C4-2B (cell line): Measurements from ENCODE around the gene PET100.

Experiments used
- H3K27ac ChIP-seq: fragments of 450-650 bp; 2 replicates; pipeline ENCODE4 v1.5.1; 2017
- ZFX ChIP-seq: fragments of 450-650 bp; IDR thresholded peaks from 2 replicates; pipeline ENCODE4 v1.6.1; 2017
- TF ChIP-seq, protein P1 (sequence below): fragments of 450-650 bp; conservative IDR thresholded peaks from 2 replicates; pipeline ENCODE4 v1.5.1; 2017; ENCODE audit warnings: mild to moderate bottlenecking

The PET100 gene

DNA sequence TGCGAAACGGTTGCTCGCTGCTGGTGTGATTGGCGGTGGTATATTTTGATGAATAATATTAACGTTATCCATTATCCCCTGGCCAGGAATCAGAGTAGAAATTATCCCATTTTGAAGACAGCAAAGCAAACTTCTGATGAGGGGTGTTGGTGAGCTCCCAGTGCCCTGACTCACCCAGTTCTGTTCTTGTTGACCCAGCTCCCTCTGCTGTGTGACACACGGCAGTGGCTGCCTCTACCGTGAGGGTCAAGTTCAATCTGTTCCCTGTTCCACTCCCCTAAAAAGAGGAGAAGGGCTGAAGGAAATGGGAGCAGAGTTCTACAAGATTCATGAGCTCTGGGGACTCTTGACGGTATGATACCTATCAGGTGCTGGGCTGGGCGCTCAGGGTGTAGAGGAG is 31.9 kb upstream of the PET100 start:
- H3K27ac ChIP-seq: no peak overlapping the region
- TF ChIP-seq, protein P1, sequence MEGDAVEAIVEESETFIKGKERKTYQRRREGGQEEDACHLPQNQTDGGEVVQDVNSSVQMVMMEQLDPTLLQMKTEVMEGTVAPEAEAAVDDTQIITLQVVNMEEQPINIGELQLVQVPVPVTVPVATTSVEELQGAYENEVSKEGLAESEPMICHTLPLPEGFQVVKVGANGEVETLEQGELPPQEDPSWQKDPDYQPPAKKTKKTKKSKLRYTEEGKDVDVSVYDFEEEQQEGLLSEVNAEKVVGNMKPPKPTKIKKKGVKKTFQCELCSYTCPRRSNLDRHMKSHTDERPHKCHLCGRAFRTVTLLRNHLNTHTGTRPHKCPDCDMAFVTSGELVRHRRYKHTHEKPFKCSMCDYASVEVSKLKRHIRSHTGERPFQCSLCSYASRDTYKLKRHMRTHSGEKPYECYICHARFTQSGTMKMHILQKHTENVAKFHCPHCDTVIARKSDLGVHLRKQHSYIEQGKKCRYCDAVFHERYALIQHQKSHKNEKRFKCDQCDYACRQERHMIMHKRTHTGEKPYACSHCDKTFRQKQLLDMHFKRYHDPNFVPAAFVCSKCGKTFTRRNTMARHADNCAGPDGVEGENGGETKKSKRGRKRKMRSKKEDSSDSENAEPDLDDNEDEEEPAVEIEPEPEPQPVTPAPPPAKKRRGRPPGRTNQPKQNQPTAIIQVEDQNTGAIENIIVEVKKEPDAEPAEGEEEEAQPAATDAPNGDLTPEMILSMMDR: no peak
- TF ChIP-seq ZFX: no peak

DNA sequence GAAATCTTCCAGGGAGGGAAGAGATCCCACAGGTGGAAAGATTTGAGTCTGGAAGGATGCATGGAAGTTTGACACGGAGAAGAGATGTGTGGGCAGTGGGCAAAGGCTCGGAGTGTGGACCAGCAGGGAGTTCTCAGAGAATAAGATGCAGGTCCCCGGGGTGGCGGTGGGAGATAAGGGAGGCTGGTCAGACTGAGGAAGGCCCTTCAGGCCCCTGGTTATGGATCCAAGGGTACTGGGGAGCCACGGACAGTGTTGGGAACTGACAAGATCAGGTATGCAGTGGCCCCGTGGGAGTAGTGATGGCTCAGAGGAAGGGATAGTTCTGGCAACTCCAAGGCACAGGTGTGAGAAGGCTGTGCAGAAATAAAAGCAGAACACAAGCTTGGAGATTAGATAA is 31.4 kb upstream of the PET100 start:
- TF ChIP-seq, protein P1: no peak
- TF ChIP-seq ZFX: no peak
- no peak overlapping the region for H3K27ac ChIP-seq

DNA sequence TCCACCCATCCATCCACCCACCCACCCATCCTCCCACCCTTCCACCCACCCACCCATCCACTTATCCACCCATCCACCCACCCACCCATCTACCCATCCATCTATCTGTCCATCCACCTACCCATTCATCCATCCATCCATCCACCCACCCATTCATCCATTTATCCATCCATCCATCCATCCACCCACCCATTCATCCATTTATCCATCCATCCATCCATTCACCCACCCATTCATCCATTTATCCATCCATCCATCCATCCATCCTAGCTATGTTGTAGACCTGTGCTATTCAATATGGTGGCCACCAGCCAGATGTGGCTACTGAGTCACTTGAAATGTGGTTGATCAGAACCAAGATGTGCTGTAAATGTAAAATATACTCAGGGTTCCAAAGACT is 28.9 kb upstream of the PET100 start:
- no peak for TF ChIP-seq ZFX
- TF ChIP-seq, protein P1: no peak
- no peak overlapping the region for H3K27ac ChIP-seq

DNA sequence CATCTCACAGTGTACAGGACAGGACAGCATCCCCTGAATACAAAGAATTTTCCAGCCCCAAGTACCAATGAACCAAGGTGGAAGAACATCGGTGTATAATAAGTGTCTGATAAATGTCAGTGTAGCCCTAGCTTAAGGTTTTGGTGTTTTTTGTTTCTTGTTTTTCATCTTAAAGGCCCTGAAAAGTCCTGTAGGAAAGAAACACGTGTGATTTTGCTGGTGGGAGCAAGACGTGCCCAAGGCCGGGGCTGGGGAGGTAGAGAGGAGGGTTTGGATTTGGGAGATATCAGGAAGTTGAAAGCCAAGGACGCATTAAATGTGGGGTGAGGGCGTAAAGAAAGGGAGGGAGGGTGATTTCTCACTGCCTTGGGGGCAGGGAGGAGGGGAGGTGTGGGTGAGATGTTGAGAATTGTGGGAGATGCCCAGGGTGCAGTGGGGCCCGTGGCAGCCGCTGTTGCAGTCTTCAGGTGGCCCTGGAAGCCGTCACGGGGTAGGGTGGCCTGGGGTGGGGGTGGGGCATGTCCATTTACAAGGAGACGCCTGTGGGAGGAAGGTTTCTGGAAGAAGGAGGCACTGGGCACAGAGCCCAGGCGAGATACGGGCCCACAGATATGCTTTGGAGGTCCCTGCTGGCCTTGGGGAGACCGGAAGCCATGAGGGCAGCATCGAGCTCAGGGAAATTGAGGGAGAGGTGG is 27.2 kb upstream of the PET100 start:
- no peak overlapping the region for H3K27ac ChIP-seq
- TF ChIP-seq ZFX: no peak
- TF ChIP-seq, protein P1: no peak

DNA sequence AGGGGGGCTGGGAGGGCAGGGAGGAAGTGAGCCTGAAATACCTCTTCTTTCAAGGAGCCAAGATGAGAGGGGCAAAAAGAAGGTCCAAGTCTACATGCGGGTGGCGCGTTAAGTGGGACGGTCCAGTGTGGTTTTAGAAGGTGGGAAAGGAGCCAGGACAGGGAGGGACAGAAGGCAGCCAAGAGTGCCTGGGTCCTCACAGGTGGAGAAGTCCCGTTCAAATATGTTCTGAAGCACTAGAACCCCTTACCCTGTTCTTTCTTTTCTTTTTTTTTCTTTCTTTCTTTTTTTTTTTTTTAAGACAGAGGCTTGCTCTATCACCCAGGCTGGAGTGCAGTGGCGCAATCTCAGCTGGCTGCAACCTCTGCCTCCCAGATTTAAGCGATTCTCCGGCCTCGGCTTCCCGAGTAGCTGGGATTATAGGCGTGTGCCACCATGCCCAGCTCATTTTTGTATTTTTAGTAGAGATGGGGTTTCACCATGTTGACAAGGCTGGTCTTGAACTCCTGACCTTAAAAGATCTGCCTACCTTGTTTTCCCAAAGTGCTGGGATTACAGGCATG is 26.6 kb upstream of the PET100 start:
- TF ChIP-seq, protein P1: no peak
- no peak for TF ChIP-seq ZFX

DNA sequence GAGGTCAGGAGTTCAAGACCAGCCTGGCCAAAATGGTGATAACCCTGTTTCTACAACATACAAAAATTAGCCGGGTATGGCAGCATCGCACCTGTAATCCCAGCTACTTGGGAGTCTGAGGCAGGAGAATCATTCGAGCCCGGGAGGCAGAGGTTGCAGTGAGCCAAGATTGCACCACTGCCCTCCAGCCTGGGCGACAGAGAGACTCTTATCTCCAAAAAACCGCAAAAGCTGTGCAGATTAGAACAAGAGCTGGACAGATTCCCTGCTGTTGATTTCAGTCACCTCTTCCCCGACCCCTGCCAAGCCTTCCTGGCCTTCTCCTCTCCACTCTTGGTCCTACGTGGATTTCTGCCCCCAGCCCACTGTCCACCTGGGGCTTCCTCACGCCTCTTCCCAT is 25.7 kb upstream of the PET100 start:
- TF ChIP-seq, protein P1: no peak
- TF ChIP-seq ZFX: no peak
- H3K27ac ChIP-seq: no peak overlapping the region

More for the DNA sequence above, 26.6 kb upstream of the PET100 start:
- no peak overlapping the region for H3K27ac ChIP-seq

DNA sequence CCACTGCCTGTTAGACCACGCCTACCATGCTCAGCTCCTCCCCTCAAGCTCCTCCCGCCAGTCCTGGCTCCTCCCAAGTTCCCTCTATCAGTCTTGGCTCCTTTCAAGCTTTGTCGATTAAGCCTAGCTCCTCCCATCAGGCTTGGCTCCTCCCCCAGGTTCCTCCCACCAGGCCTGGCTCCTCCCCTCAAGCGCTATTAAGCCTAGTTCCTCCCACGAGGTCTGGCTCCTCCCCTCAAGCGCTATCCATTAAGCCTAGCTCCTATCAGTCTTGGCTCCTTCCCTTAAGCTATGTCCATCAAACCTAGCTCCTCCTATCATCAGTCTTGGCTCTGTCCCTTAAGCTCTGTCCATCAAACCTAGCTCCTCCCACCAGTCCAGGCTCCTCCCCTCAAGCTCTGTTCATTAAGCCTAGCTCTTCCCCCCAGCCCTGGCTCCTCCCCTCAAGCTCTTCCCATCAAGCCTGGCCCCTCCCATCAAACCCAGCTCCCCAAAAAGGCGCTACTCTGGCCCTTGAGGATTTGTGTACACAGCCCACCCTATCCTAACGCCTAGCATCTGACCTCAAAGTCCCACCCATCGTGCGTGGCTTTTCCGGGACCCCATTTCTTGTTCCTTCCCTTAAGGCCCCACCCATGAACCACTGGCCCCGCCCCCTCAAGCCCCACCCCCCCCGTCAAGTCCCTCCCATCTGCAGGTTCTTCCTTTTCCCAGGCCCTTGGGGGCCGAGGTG is 23.9 kb upstream of the PET100 start:
- H3K27ac ChIP-seq: no peak overlapping the region

More for the DNA sequence above, 23.9 kb upstream of the PET100 start:
- no peak for TF ChIP-seq ZFX
- TF ChIP-seq, protein P1: no peak
